PC-3 (cell line): ENCODE measurements around the gene C11orf98.

Experiments used
- EZH2 ChIP-seq: fragments of 300-600 bp; sonication (generic); IDR thresholded peaks from one replicate; pipeline ENCODE4 v1.6.1; 2017; ENCODE audit warnings: antibody characterized with exemption, mild to moderate bottlenecking, low read length; ENCODE audit not compliant: unreplicated experiment
- EZH2phosphoT487 ChIP-seq: fragments of 300-600 bp; sonication (generic); IDR thresholded peaks from 2 replicates; pipeline ENCODE4 v1.6.1; 2018; ENCODE audit warnings: mild to moderate bottlenecking, antibody characterized with exemption, low read length, borderline replicate concordance
- TF ChIP-seq, protein P1 (sequence below): fragments of 300-600 bp; sonication (generic); conservative IDR thresholded peaks from 2 replicates; pipeline ENCODE4 v1.5.1; 2017; ENCODE audit warnings: antibody characterized with exemption, low read depth, mild to moderate bottlenecking, low read length

DNA sequence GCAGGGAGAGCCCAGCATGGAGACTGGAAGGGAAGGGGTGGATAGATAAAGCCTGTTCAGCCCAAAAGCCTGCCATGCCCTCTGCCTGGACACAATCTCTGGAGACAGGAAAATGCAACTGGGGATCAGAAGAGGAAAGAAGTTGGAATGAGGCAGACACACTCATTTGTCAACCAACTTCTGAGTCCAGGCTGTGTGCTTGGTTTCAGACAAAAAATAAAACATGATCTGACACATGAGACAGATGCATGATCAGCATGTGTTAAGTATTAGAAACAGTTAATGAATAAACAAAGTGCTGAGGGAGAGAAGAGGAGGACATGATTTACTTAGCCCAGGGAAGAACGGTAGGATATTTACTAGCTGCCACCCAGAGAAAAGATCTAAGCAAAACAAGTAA lies 23.5 kb upstream of the C11orf98 start:
- TF ChIP-seq, protein P1, sequence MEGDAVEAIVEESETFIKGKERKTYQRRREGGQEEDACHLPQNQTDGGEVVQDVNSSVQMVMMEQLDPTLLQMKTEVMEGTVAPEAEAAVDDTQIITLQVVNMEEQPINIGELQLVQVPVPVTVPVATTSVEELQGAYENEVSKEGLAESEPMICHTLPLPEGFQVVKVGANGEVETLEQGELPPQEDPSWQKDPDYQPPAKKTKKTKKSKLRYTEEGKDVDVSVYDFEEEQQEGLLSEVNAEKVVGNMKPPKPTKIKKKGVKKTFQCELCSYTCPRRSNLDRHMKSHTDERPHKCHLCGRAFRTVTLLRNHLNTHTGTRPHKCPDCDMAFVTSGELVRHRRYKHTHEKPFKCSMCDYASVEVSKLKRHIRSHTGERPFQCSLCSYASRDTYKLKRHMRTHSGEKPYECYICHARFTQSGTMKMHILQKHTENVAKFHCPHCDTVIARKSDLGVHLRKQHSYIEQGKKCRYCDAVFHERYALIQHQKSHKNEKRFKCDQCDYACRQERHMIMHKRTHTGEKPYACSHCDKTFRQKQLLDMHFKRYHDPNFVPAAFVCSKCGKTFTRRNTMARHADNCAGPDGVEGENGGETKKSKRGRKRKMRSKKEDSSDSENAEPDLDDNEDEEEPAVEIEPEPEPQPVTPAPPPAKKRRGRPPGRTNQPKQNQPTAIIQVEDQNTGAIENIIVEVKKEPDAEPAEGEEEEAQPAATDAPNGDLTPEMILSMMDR = no peak
- TF ChIP-seq EZH2 = no peak
- TF ChIP-seq EZH2phosphoT487 = no peak
